ENCODE data around the gene LIN7B. TPM values are rescaled to one million over a fixed set of nuclear protein-coding genes. Genes with fewer than 3 reads are reported as not detected.

The LIN7B gene
- total and polyA plus RNA-seq, 9 of the 15 experiments (the other 6 are each of a cell fraction or from before 2014, with no cell fraction given) = 0.89 to 15.7 (median 4.0) TPM

DNA sequence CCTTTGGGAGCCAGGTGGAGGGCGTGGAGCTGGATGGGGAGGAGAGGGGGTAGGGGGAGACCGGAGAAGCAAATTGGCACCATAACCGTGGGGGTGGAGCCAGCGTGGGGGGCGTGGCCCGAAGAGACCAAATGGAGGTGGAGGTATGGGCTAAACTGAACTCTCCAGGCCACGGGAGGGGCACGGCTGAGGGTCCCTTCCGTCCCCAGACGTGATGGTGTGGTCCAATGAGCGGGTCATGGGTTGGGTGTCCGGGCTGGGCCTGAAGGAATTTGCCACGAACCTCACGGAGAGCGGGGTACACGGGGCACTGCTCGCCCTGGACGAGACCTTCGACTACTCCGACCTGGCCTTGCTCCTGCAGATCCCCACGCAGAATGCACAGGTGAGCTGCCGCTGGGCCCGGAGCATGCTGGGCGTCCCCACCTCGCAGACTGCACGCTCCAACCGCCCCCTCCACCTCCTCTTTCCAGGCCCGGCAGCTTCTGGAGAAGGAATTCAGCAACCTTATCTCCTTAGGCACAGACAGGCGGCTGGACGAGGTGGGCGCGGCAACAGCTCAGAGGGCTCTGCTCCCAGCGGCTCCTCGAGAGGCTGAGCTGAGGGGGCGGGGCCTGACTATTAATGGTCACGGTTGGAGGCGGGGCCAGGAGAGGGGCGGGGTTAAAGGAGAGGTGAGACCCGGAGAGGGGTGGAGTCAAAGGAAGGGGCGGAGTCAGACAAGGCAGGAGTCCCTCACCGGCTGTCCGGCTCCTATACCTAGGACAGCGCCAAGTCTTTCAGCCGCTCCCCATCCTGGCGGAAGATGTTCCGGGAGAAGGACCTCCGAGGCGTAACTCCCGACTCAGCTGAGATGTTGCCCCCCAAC is 34.8 kb downstream of the LIN7B start (continued):
- peak; percentile 56 for TF ChIP-seq SMARCA4 (IDR thresholded peaks at IDR 0.05)
- TF ChIP-seq ZNF639 (CRISPR knock-in tag; conservative IDR thresholded peaks at IDR 0.05 in 1 of 2, IDR thresholded peaks at IDR 0.05 in 1 of 2) = 0 out of 4 replicates have a peak, but pooled peaks of 1 of the 2 experiments have one; percentile 16
- TF ChIP-seq EP400 (IDR thresholded peaks at IDR 0.05) = no peak
- peak; percentile 59 for TF ChIP-seq HDAC2 (IDR thresholded peaks at IDR 0.05)
- 0 out of 4 replicates have a peak, but pooled peaks of 1 of the 2 experiments have one; percentile 11 for TF ChIP-seq RCOR1 (IDR thresholded peaks at IDR 0.05; ENCODE audit: borderline replicate concordance in 1 of 2, low read depth in 2 of 2, low read length in 2 of 2)
- peak; percentile 74; the same call in 1 of the 2 replicates for TF ChIP-seq ERF (CRISPR knock-in tag; IDR thresholded peaks at IDR 0.05)
- TF ChIP-seq, protein P1, sequence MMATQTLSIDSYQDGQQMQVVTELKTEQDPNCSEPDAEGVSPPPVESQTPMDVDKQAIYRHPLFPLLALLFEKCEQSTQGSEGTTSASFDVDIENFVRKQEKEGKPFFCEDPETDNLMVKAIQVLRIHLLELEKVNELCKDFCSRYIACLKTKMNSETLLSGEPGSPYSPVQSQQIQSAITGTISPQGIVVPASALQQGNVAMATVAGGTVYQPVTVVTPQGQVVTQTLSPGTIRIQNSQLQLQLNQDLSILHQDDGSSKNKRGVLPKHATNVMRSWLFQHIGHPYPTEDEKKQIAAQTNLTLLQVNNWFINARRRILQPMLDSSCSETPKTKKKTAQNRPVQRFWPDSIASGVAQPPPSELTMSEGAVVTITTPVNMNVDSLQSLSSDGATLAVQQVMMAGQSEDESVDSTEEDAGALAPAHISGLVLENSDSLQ (IDR thresholded peaks at IDR 0.05) = peak; percentile 71
- peak; percentile 82 for TF ChIP-seq EHMT2 (IDR thresholded peaks at IDR 0.05)
- TF ChIP-seq, protein P2, sequence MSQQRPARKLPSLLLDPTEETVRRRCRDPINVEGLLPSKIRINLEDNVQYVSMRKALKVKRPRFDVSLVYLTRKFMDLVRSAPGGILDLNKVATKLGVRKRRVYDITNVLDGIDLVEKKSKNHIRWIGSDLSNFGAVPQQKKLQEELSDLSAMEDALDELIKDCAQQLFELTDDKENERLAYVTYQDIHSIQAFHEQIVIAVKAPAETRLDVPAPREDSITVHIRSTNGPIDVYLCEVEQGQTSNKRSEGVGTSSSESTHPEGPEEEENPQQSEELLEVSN (IDR thresholded peaks at IDR 0.05; ENCODE audit: borderline replicate concordance in 1 of 2, extremely low read depth in 1 of 2, insufficient read depth in 1 of 2, insufficient read length in 1 of 2, low read depth in 1 of 2, low read length in 1 of 2, poor library complexity in 1 of 2, severe bottlenecking in 1 of 2) = peak; percentile 21 to 37
- TF ChIP-seq, protein P3, sequence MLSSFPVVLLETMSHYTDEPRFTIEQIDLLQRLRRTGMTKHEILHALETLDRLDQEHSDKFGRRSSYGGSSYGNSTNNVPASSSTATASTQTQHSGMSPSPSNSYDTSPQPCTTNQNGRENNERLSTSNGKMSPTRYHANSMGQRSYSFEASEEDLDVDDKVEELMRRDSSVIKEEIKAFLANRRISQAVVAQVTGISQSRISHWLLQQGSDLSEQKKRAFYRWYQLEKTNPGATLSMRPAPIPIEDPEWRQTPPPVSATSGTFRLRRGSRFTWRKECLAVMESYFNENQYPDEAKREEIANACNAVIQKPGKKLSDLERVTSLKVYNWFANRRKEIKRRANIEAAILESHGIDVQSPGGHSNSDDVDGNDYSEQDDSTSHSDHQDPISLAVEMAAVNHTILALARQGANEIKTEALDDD (IDR thresholded peaks at IDR 0.05) = no peak
- TF ChIP-seq NCOA4 (IDR thresholded peaks at IDR 0.05; ENCODE audit: partially characterized antibody) = no peak
- peak; percentile 49; the same call in 1 of the 2 replicates for TF ChIP-seq CREM (IDR thresholded peaks at IDR 0.05; ENCODE audit: low read depth)
- no peak for TF ChIP-seq ZNF197 (CRISPR knock-in tag; IDR thresholded peaks at IDR 0.05; ENCODE audit: low read depth)
- 0 out of 2 replicates have a peak, but pooled peaks have one; percentile 30 for TF ChIP-seq STAT5A (IDR thresholded peaks at IDR 0.05; ENCODE audit: borderline replicate concordance, low read length)
- peak; percentile 65; the same call in 1 of the 2 replicates for TF ChIP-seq SMAD4 (CRISPR knock-in tag; conservative IDR thresholded peaks at IDR 0.05)
- TF ChIP-seq NEUROD1 (IDR thresholded peaks at IDR 0.05; ENCODE audit: borderline replicate concordance, low read depth, low read length, partially characterized antibody) = no peak
- TF ChIP-seq, protein P4, sequence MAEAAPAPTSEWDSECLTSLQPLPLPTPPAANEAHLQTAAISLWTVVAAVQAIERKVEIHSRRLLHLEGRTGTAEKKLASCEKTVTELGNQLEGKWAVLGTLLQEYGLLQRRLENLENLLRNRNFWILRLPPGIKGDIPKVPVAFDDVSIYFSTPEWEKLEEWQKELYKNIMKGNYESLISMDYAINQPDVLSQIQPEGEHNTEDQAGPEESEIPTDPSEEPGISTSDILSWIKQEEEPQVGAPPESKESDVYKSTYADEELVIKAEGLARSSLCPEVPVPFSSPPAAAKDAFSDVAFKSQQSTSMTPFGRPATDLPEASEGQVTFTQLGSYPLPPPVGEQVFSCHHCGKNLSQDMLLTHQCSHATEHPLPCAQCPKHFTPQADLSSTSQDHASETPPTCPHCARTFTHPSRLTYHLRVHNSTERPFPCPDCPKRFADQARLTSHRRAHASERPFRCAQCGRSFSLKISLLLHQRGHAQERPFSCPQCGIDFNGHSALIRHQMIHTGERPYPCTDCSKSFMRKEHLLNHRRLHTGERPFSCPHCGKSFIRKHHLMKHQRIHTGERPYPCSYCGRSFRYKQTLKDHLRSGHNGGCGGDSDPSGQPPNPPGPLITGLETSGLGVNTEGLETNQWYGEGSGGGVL (CRISPR knock-in tag; IDR thresholded peaks at IDR 0.05) = no peak
- peak; percentile 52 for TF ChIP-seq EP300 (IDR thresholded peaks at IDR 0.05; ENCODE audit: low read length)
- TF ChIP-seq POLR2A (conservative IDR thresholded peaks at IDR 0.05) = peak; percentile 33; the same call in 1 of the 2 replicates
- no peak for TF ChIP-seq U2AF2 (optimal IDR thresholded peaks at IDR 0.05; ENCODE audit: low read depth, low read length)
- peak; percentile 29; the same call in 1 of the 2 replicates for TF ChIP-seq TCF7L2 (IDR thresholded peaks at IDR 0.05; ENCODE audit: low read depth, low read length)
